Body of pancreas (tissue), 4 donors: ENCODE measurements around the gene CCDC39.

Source experiments
- CTCF ChIP-seq, 7 experiments: fragments of 450-650 bp in 4 of 7; fragments of 200-600 bp in 3 of 7; sonication (generic) in 3 of 7; IDR thresholded peaks; one replicate each; pipeline ENCODE4 v1.5.1; 2016 to 2019; ENCODE audit warnings: antibody characterized with exemption in 7 of 7
- POLR2A ChIP-seq, 3 donors: fragments of 450-650 bp; IDR thresholded peaks; one replicate each; pipeline ENCODE4 v1.6.1; 2016; ENCODE audit warnings: antibody characterized with exemption in 3 of 3, mild to moderate bottlenecking in 2 of 3

DNA sequence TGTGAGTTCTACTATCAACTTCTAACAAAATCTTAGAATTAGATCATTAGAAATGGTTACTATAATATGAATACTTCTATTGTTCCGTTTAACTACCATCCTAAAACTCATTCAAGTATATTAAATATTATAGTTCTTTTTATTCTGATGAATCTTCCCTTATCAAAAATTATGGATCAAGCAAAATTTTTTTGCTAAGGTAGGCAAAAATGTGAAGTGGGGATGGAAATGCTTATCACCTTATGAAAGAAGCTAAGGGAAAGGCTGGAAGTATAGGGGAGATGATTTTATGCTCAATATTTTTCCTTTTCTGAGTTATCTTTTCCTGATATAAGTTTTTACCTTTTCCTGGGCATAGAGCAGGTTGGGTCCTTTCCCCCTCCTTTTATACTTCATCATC is 40.7 kb upstream of the CCDC39 start:
- TF ChIP-seq CTCF (IDR thresholded peaks at IDR 0.05) (no peak), POLR2A (IDR thresholded peaks at IDR 0.05) (no peak)
